Mesenteric fat pad (tissue), 1 donor: ENCODE measurements around the gene RAB23. TPM values are rescaled to one million over a fixed set of nuclear protein-coding genes. Genes with fewer than 3 reads are reported as not detected.

ENCODE experiments used
- DNase-seq: peaks from one replicate; pipeline ENCODE4 v3.0.0-alpha.2; 2020; ENCODE audit warnings: low spot score
- total RNA-seq: library from RNA; stranded (reverse); fragmentation: NEBNext Ultra II Directional; extraction: Animal tissue kit (Norgen Biotek cat#: 25700); gene quantifications from one replicate; pipeline ENCODE4 v1.2.1, GENCODE V29; 2021
- donor health status: DM: yes; HTN: yes; CAD: no.

RAB23 gene
- total RNA-seq, 1 donor from 2014 or later: 9.4 TPM

DNA sequence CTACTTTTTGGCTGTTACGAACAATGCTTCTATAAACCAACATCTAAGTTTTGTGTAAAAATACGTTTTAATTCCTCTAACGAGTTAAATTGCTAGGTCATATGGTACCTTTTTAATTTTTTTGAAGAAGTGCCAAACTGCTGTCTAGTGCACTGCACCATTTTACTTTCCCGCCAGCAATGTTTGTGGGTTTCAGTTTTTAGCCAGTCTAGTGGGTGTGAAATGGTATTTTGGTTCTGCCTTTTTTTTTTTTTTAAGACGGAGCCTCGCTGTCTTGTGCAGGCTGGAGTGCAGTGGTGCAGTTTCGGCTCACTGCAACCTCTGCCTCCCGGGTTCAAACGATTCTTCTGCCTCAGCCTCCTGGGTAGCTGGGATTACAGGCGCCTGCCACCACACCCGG is 84.1 kb downstream of the RAB23 start:
- no peak for DNase-seq

DNA sequence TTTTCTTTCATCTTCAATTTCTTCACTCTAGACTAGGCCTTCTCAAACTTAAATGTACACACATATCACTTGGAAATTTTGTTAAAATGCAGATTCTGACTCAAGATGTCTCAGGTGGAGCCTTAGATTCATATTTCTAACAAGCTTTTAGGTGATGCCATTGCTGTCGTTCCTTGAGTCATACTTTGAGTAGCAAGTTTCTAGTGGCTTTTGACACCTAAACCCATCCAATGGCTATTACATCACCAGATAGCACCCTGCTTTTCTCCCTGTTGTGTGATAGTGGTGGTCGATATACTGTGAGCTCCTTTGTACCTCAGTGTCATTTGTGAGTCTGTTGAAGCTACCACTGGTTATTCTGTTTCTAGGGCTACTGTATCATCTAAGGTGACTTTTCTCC is 84.8 kb downstream of the RAB23 start:
- DNase-seq: no peak

Other genes with a start within 250 kb of the RAB23 start
- 14.4 TPM for gene KIAA1586, start 175.6 kb downstream of the RAB23 start, total RNA-seq
- 44.7 TPM for gene ZNF451, start 132.1 kb downstream of the RAB23 start, total RNA-seq
- gene BAG2, start 50.0 kb downstream of the RAB23 start, total RNA-seq: 4.4 TPM
- gene PRIM2, start 95.3 kb upstream of the RAB23 start, total RNA-seq: 8.4 TPM